ENCODE results near the gene WNK4.

DNA sequence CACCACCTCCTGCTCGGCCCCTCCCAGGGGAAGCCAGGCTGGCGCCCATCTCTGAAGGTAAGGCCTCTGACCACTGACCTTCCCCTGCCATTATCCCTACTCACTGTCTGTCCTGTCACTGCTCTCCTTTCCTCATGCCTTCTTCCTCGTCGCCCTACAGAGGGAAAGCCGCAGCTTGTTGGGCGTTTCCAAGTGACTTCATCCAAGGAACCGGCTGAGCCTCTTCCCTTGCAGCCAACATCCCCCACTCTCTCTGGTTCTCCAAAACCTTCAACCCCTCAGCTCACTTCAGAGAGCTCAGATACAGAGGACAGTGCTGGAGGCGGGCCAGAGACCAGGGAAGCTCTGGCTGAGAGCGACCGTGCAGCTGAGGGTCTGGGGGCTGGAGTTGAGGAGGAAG is 15.1 kb downstream of the WNK4 start:
- TF ChIP-seq, protein P1, sequence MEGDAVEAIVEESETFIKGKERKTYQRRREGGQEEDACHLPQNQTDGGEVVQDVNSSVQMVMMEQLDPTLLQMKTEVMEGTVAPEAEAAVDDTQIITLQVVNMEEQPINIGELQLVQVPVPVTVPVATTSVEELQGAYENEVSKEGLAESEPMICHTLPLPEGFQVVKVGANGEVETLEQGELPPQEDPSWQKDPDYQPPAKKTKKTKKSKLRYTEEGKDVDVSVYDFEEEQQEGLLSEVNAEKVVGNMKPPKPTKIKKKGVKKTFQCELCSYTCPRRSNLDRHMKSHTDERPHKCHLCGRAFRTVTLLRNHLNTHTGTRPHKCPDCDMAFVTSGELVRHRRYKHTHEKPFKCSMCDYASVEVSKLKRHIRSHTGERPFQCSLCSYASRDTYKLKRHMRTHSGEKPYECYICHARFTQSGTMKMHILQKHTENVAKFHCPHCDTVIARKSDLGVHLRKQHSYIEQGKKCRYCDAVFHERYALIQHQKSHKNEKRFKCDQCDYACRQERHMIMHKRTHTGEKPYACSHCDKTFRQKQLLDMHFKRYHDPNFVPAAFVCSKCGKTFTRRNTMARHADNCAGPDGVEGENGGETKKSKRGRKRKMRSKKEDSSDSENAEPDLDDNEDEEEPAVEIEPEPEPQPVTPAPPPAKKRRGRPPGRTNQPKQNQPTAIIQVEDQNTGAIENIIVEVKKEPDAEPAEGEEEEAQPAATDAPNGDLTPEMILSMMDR (IDR thresholded peaks at IDR 0.05): no peak
- TF ChIP-seq ATF1 (CRISPR knock-in tag; IDR thresholded peaks at IDR 0.05) (no peak), FOXJ3 (CRISPR knock-in tag; IDR thresholded peaks at IDR 0.05; ENCODE audit: borderline replicate concordance) (no peak), ETV6 (CRISPR knock-in tag; IDR thresholded peaks at IDR 0.05) (no peak)
- TF ChIP-seq, protein P2, sequence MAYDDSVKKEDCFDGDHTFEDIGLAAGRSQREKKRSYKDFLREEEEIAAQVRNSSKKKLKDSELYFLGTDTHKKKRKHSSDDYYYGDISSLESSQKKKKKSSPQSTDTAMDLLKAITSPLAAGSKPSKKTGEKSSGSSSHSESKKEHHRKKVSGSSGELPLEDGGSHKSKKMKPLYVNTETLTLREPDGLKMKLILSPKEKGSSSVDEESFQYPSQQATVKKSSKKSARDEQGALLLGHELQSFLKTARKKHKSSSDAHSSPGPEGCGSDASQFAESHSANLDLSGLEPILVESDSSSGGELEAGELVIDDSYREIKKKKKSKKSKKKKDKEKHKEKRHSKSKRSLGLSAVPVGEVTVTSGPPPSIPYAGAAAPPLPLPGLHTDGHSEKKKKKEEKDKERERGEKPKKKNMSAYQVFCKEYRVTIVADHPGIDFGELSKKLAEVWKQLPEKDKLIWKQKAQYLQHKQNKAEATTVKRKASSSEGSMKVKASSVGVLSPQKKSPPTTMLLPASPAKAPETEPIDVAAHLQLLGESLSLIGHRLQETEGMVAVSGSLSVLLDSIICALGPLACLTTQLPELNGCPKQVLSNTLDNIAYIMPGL (CRISPR knock-in tag; IDR thresholded peaks at IDR 0.05): no peak
